Thoracic aorta (tissue), 2 donors: ENCODE results near the gene RUBCN. TPM values are rescaled to one million over a fixed set of nuclear protein-coding genes. Genes with fewer than 3 reads are reported as not detected.
"Not testable (repeated sequence)": the region's sequence is repeated elsewhere in the genome, so short reads cannot be mapped to it uniquely, and the experiment has no call there.

Experiments used
- ATAC-seq: fragments of 150-250 bp; one replicate; pipeline ENCODE4 v1.8.0; 2017; ENCODE audit warnings: low read depth; ENCODE audit not compliant: insufficient number of reproducible peaks, low FRiP score
- DNase-seq: peaks from one replicate; pipeline ENCODE4 v3.0.0-alpha.2; 2020; ENCODE audit warnings: low spot score
- H3K27ac ChIP-seq, 2 donors: fragments of 200-600 bp; sonication (generic); 1 replicate in 1 of 2; 2 replicates in 1 of 2; pipeline ENCODE4 v1.5.1; 2016; ENCODE audit warnings: mild to moderate bottlenecking in 2 of 2, moderate library complexity in 2 of 2
- H3K27me3 ChIP-seq: fragments of 200-600 bp; sonication (generic); replicated peaks from 2 replicates; pipeline ENCODE4 v1.6.0; 2016; ENCODE audit warnings: mild to moderate bottlenecking; ENCODE audit not compliant: insufficient read depth
- H3K36me3 ChIP-seq: fragments of 200-600 bp; sonication (generic); one replicate; pipeline ENCODE4 v1.5.1; 2016
- H3K4me1 ChIP-seq, 2 donors: fragments of 200-600 bp; sonication (generic); 1 replicate in 1 of 2; 2 replicates in 1 of 2; pipeline versions ENCODE4 v1.5.1 to v1.6.0; 2016; ENCODE audit warnings: low read depth in 2 of 2, mild to moderate bottlenecking in 1 of 2; ENCODE audit not compliant: control insufficient read depth in 1 of 2
- H3K4me3 ChIP-seq: fragments of 200-600 bp; sonication (generic); 2 replicates; pipeline ENCODE4 v1.5.1; 2016; ENCODE audit warnings: mild to moderate bottlenecking
- H3K9me3 ChIP-seq: fragments of 200-600 bp; sonication (generic); 2 replicates; pipeline ENCODE4 v1.5.1; 2016
- total RNA-seq, 2 donors: library from RNA; depleted of rRNA; stranded (reverse); fragments of >200 nt; gene quantifications; one replicate each; pipeline versions ENCODE4 v1.1.0 to v1.2.3, GENCODE V29; 2016

Gene RUBCN
- total RNA-seq, 2 donors from 2014 or later = 52.1 to 67.3 TPM

DNA sequence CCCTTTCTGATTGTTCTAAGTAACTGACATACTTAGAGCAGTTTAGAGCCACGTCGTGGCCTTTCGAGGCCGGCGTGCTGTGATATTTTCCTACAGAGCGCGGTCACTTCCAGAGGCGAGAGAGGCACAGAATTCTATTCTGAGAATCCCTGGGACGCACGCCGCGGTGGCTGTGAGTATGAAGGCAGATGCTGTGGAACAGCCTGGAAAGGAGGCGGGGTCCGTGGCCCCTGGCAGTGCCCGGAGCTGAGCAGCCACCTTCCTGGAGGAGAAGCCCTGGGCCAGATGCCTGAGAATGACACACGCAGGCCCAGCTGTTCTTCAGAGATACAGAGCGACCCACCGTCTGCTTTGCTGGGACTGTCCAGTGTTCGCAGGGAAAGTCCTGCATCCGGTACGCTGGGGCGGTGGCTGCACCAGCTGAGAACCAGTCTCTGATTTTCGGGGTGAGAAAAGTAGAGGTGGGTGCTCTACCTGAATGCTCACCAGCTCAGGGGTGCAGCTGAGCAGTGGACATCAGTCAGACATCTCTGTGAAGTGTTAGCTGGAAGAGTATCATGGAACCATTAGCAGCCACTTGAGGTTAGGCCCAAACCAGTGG, 75.4 kb downstream of the RUBCN start:
- not testable (repeated sequence) for DNase-seq, ATAC-seq, H3K36me3 ChIP-seq, H3K4me1 ChIP-seq, H3K4me3 ChIP-seq, H3K9me3 ChIP-seq, H3K27me3 ChIP-seq, H3K27ac ChIP-seq

DNA sequence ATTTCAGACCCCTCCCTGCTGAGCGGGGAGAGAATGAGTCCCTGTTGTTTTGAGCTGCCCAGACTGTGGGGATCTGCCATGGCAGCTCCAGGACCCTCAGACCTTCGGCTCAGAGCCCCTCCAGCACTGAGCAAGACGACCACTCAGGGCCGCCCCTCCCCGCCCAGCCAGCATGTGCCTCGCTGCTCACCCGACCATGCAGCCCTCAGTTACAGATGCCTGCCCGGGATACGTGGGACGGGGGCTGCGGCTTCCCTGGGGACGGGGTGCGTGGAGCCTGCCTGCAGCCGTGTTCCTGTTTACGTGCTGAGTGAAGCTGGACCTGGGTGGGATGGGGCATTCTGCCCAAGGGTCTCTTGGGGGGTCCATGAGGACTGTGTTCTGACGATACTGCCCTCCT, 77.0 kb downstream of the RUBCN start:
- ATAC-seq, H3K4me1 ChIP-seq, H3K27ac ChIP-seq, H3K4me3 ChIP-seq, H3K27me3 ChIP-seq, DNase-seq, H3K9me3 ChIP-seq, H3K36me3 ChIP-seq: not testable (repeated sequence)

DNA sequence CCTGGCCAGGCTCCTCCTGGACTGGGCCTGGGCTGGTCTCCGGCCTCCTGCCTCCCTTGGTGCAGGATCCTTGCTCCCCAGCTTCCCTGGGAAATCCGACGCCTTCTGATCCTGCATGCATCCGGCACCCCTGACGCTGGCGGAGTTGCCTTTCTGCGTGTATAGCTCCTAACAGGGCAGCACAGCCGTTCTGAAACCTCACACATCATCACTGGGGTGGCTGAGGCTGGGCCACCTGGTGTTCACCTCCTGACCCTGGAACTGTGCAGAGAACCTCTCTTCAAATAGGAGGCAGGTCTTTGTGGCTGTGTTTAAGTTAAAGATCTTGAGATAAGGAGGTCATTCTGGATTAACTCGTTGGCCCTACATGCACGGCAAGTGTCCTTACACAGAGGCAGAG, 77.6 kb downstream of the RUBCN start:
- H3K27ac ChIP-seq, H3K4me1 ChIP-seq, H3K9me3 ChIP-seq, H3K36me3 ChIP-seq, ATAC-seq, H3K4me3 ChIP-seq, H3K27me3 ChIP-seq, DNase-seq: not testable (repeated sequence)

DNA sequence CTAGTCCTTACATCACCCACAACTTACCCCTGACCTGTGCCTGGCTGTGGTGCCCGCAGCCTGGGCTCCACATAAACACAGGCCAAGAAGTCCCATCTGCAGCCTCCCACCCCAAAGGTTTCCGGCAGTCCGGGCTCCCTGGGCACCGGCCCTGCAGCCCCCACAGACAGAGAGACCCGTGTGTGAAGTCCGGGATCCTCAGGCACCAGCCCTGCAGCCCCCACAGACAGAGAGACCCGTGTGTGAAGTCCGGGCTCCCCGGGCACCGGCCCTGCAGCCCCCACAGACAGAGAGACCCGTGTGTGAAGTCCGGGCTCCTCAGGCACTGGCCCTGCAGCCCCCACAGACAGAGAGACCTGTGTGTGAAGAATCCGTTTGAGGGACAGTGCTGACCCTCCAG, 78.0 kb downstream of the RUBCN start:
- not testable (repeated sequence) for H3K27ac ChIP-seq, H3K36me3 ChIP-seq, ATAC-seq, H3K9me3 ChIP-seq, H3K4me3 ChIP-seq, H3K4me1 ChIP-seq, H3K27me3 ChIP-seq, DNase-seq

GRCh38 chr3:197657541-197658292, 79.0 kb downstream of the RUBCN start:
- H3K4me1 ChIP-seq, H3K36me3 ChIP-seq, DNase-seq, H3K27ac ChIP-seq, H3K4me3 ChIP-seq, ATAC-seq, H3K27me3 ChIP-seq, H3K9me3 ChIP-seq: not testable (repeated sequence)

GRCh38 chr3:197656960-197657359, 79.7 kb downstream of the RUBCN start:
- not testable (repeated sequence) for H3K27me3 ChIP-seq

DNA sequence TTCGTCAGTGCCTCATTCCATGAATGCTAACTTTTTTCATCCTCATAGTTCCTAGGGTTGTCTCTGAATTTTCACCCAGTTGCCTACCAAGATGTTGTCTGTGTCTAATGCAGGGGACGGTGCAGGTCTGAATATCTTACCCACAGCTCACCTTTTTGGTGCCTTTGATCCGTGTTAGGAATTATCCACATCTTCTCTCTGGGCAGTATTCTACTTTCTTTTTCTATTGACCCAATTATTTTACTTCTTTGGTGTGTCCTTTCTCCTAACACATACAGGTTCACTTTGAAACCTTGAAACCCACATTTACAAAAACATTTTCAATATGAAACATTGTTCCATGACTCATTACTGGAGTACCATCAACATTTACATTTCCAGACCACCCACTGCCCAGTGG, 80.6 kb downstream of the RUBCN start:
- not testable (repeated sequence) for ATAC-seq, DNase-seq, H3K9me3 ChIP-seq, H3K36me3 ChIP-seq, H3K27ac ChIP-seq, H3K4me1 ChIP-seq, H3K4me3 ChIP-seq, H3K27me3 ChIP-seq

More at GRCh38 chr3:197656960-197657359, 79.7 kb downstream of the RUBCN start:
- H3K27ac ChIP-seq, H3K9me3 ChIP-seq, DNase-seq, H3K4me1 ChIP-seq, ATAC-seq, H3K4me3 ChIP-seq, H3K36me3 ChIP-seq: not testable (repeated sequence)

DNA sequence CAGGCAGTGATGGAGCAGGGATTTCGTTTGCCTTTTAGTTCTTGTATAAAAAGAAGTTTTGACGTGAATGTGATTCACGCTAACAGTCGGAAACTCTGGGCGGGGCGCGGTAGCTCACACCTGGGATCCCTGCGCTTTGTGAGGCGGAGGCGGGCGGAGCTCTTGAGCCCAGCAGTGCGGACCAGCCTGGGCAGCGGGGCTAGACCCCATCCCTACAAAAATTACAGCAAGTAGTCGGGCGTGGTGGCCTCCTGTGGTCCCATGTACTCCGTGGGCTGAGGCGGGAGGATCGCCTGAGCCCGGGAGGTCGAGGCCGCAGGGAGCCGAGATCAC, 81.7 kb downstream of the RUBCN start:
- H3K4me1 ChIP-seq, H3K36me3 ChIP-seq, H3K27me3 ChIP-seq, H3K9me3 ChIP-seq, ATAC-seq, DNase-seq, H3K27ac ChIP-seq: not testable (repeated sequence)
- peak overlapping the region; percentile 43 for H3K4me3 ChIP-seq

DNA sequence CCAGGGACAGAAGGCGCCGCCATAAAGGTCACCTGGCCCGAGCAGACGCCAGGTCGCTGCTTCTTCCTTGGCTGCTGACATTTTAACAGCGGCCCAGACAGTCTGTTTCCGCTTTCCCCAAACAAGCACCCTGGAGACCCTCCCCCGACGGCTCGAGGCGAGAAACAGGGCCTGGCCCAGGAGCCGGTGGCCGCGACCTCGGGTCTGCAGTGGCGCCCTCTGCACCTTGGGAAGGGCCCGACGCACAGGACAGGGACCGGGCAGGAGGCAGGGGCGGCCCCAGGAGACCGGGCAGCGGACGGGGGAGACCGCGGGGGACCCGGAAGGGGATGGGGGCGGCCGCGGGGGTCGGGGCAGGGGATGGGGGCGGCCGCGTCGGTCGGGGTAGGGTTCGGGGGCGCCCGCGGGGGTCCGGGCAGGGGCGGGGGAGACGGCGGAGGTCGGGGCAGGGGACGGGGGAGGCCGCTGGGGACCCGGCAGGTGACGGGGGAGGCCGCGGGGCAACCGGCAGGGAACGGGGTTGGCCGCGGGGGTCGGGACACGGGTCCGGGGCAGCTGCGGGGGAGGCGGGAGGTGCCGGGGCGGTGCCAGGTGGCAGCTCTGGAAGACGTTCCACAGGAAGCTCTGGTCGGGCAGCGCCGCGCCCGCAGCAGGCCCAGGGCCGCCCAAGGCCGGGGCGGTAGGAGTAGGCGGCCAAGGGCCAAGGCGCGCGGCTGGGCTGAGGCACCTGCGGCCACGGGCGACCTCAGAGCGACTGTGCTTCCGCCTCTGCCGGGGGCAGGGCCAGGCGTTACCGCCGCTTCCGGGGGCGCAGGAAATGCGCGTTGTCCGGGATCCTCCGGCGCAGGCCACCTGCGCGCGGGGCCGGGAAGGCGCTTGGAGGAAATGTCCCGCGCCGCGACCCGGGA, 82.4 kb downstream of the RUBCN start:
- not testable (repeated sequence) for DNase-seq, H3K9me3 ChIP-seq, H3K4me1 ChIP-seq, H3K27me3 ChIP-seq, H3K36me3 ChIP-seq
- Histone ChIP-seq H3K27ac (peak overlapping the region in 1 of 2 donors; percentile 68), H3K4me3 (peak overlapping the region; percentile 52)
- ATAC-seq = peak; percentile 24

GRCh38 chr3:197652860-197653259, 83.8 kb downstream of the RUBCN start:
- not testable (repeated sequence) for H3K36me3 ChIP-seq, ATAC-seq, DNase-seq, H3K27me3 ChIP-seq, H3K4me1 ChIP-seq, H3K27ac ChIP-seq, H3K4me3 ChIP-seq, H3K9me3 ChIP-seq

GRCh38 chr3:197647649-197648048, 89.1 kb downstream of the RUBCN start:
- not testable (repeated sequence) for H3K36me3 ChIP-seq, H3K27ac ChIP-seq, DNase-seq, H3K4me1 ChIP-seq, ATAC-seq, H3K4me3 ChIP-seq, H3K27me3 ChIP-seq, H3K9me3 ChIP-seq

DNA sequence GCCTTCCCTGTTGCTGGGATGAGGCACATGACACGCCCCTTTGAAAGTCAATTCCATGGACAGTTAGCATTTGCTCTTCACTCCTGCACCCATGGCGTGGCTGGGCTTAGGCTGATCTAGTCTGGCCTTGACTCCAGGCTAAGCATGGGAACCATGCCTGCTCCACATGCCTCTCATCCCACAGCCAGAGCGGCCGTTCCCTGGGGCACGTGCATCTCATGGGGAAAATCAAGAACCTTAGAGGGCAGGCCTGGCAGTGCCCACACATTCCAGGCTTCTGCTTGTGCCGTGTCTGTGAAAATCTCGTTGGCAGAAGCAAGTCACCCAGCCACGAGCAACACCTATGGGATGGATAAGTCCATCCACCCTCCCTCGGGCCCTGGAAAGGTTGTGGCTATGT, 89.5 kb downstream of the RUBCN start:
- H3K27me3 ChIP-seq, H3K27ac ChIP-seq, ATAC-seq, H3K36me3 ChIP-seq, H3K9me3 ChIP-seq, H3K4me3 ChIP-seq, DNase-seq, H3K4me1 ChIP-seq: not testable (repeated sequence)
